Smooth muscle cell (in vitro differentiated cells): Measurements from ENCODE around the gene MCEMP1. TPM values are rescaled to one million over a fixed set of nuclear protein-coding genes. Genes with fewer than 3 reads are reported as not detected.

Experiments
- DNase-seq: peaks from one replicate; lab custom pipeline; 2025; ENCODE audit not compliant: unreplicated experiment; lab: John Stamatoyannopoulos, UW
- H2AFZ ChIP-seq: fragments of 200-600 bp; sonication (generic); 2 replicates; pipeline ENCODE4 v1.6.0; 2016; ENCODE audit warnings: antibody characterized with exemption, low read depth, mild to moderate bottlenecking
- H3F3A ChIP-seq: fragments of 200-600 bp; sonication (generic); 2 replicates; pipeline ENCODE4 v1.6.0; 2017; ENCODE audit warnings: antibody characterized with exemption, low read depth
- H3K27ac ChIP-seq: fragments of 200-600 bp; sonication (generic); 2 replicates; pipeline ENCODE4 v1.5.1; 2016; ENCODE audit warnings: low read depth, mild to moderate bottlenecking
- H3K27me3 ChIP-seq: fragments of 200-600 bp; sonication (generic); 2 replicates; pipeline ENCODE4 v1.6.1; 2016; ENCODE audit warnings: low read depth, mild to moderate bottlenecking
- H3K36me3 ChIP-seq: fragments of 200-600 bp; sonication (generic); 2 replicates; pipeline ENCODE4 v1.5.1; 2016; ENCODE audit warnings: low read depth
- H3K4me1 ChIP-seq: fragments of 200-600 bp; sonication (generic); 2 replicates; pipeline ENCODE4 v1.5.1; 2016; ENCODE audit warnings: low read depth
- H3K4me2 ChIP-seq: fragments of 200-600 bp; sonication (generic); 2 replicates; pipeline ENCODE4 v1.6.0; 2016; ENCODE audit warnings: mild to moderate bottlenecking
- H3K4me3 ChIP-seq: fragments of 200-600 bp; sonication (generic); 2 replicates; pipeline ENCODE4 v1.5.1; 2016; ENCODE audit warnings: mild to moderate bottlenecking
- H3K79me2 ChIP-seq: fragments of 200-600 bp; sonication (generic); 2 replicates; pipeline ENCODE4 v1.6.0; 2016; ENCODE audit warnings: low read depth, mild to moderate bottlenecking
- H3K9ac ChIP-seq: fragments of 200-600 bp; sonication (generic); 2 replicates; pipeline ENCODE4 v1.6.0; 2016; ENCODE audit warnings: low read depth
- H3K9me3 ChIP-seq: fragments of 200-600 bp; sonication (generic); replicated peaks from 2 replicates; pipeline ENCODE4 v1.5.1; 2016; ENCODE audit warnings: low read depth
- H4K20me1 ChIP-seq: fragments of 200-600 bp; sonication (generic); 2 replicates; pipeline ENCODE4 v1.6.0; 2016; ENCODE audit warnings: low read depth
- WGBS: methylation state at CpG from one replicate; pipeline ENCODE4 v1.1.7; 2016; ENCODE audit warnings: low lambda C conversion rate; 5-methylcytosine and 5-hydroxymethylcytosine counted together
- polyA plus RNA-seq: library from polyadenylated mRNA; unstranded; fragments of >200 nt; fragmentation: Nextera tagmentation; extraction: Ambion mirVana; gene quantifications from 2 replicates; pipeline ENCODE4 v1.2.1, GENCODE V29; 2016
- total RNA-seq: library from RNA; depleted of rRNA; stranded (reverse); fragments of >200 nt; gene quantifications from 2 replicates; pipeline ENCODE4 v1.2.3, GENCODE V29; 2014
- TF ChIP-seq, protein P1 (sequence below): fragments of 200-600 bp; sonication (generic); IDR thresholded peaks from 2 replicates; pipeline ENCODE4 v1.5.1; 2017; ENCODE audit warnings: borderline replicate concordance, mild to moderate bottlenecking, antibody characterized with exemption; ENCODE audit not compliant: insufficient read depth, poor library complexity, severe bottlenecking

The MCEMP1 gene
- total and polyA plus RNA-seq, 2 experiments from 2014 or later, result not detected

DNA sequence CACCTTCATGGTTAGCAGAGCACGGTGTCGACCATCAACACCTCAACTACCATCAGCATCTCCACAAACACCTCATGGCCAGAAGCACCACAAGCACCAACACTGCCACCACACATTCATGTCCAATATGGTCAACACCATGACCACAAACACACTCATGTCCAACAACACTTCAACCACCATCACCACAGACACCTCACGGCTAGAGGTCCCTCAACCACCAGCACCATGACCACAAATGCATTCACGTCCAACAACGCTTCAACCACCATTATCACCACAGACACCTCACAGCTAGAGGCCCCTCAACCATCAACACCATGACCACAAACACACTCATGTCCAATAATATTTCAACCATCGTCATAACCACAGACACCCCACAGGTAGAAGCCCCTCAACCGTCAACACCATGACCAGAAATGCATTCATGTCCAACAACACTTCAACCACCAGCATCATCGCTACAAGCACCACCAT is 13.9 kb downstream of the MCEMP1 start:
- no peaks in the 10 kb centered on the region for H3K4me1 ChIP-seq
- no peak overlapping the region for H2AFZ ChIP-seq
- H3F3A ChIP-seq, result no peaks in the 10 kb centered on the region
- H3K27me3 ChIP-seq, result no peaks in the 10 kb centered on the region
- no peaks in the 10 kb centered on the region for H3K9me3 ChIP-seq
- no peak overlapping the region for H3K4me2 ChIP-seq
- H4K20me1 ChIP-seq, result peaks cover 1% of the 10 kb centered on the region
- no peak overlapping the region for H3K4me3 ChIP-seq
- H3K36me3 ChIP-seq, result no peaks in the 10 kb centered on the region
- H3K27ac ChIP-seq, result no peak overlapping the region
- WGBS, result 96% methylated on average over 8 of the region's 8 CpGs
- H3K9ac ChIP-seq, result no peak overlapping the region
- H3K79me2 ChIP-seq, result no peaks in the 10 kb centered on the region
- TF ChIP-seq, protein P1, sequence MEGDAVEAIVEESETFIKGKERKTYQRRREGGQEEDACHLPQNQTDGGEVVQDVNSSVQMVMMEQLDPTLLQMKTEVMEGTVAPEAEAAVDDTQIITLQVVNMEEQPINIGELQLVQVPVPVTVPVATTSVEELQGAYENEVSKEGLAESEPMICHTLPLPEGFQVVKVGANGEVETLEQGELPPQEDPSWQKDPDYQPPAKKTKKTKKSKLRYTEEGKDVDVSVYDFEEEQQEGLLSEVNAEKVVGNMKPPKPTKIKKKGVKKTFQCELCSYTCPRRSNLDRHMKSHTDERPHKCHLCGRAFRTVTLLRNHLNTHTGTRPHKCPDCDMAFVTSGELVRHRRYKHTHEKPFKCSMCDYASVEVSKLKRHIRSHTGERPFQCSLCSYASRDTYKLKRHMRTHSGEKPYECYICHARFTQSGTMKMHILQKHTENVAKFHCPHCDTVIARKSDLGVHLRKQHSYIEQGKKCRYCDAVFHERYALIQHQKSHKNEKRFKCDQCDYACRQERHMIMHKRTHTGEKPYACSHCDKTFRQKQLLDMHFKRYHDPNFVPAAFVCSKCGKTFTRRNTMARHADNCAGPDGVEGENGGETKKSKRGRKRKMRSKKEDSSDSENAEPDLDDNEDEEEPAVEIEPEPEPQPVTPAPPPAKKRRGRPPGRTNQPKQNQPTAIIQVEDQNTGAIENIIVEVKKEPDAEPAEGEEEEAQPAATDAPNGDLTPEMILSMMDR, result no peak
- no peak for DNase-seq

DNA sequence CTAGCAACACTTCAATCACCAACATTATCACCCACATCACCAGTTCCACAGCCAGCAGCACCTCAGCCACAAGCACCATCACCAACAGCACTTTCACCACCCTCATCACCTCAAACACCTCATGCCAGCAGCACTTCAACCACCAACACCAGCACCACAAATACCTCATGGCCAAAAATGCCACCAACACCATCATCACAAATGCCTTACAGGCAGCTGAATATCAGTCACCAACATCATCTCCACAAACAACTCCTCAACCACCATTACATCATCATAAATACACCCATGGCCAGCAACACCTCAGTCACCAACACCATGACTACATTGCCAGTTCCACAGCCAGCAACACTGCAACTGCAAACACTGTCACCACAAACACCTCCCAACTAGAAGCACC is 14.6 kb downstream of the MCEMP1 start:
- Histone ChIP-seq H3K36me3 (no peaks in the 10 kb centered on the region), H3K79me2 (no peaks in the 10 kb centered on the region), H4K20me1 (no peaks in the 10 kb centered on the region), H3F3A (no peaks in the 10 kb centered on the region), H2AFZ (no peak overlapping the region), H3K27me3 (no peaks in the 10 kb centered on the region), H3K9ac (no peak overlapping the region), H3K27ac (no peak overlapping the region), H3K4me3 (no peak overlapping the region), H3K4me2 (no peak overlapping the region), H3K9me3 (no peaks in the 10 kb centered on the region), H3K4me1 (no peaks in the 10 kb centered on the region)
- TF ChIP-seq, protein P1, result no peak
- no peak for DNase-seq

DNA sequence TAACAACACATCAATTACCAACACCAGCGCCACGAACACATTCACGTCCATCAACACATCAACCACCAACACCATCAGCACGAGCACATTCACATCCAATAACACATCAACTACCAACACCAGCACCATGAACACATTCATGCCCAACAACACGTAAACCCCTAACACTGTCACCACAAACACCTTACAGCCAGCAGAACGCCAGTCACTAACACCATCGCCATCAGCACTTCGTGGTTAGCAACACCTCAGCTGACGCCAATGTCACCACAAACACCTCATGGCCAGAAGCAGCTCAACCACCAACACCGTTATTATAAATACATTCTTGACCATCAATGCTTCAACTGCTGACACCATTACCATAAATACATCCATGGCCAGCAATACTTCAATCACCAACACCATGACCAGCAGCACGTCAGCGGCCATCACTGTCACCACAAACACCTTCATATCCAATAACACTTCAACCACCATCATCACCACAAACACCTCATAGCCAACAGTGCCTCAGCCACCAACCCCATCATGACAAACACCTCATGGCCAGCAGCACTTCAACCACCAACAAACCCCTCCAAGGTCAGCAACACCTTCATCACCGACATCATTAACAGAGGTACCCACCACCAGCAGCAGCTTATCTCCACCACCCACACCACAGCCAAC is 15.7 kb downstream of the MCEMP1 start:
- Histone ChIP-seq H3K27ac (no peak overlapping the region), H2AFZ (no peak overlapping the region), H3K36me3 (no peaks in the 10 kb centered on the region), H3K27me3 (peaks cover 3% of the 10 kb centered on the region), H3K4me3 (no peak overlapping the region), H3K9ac (no peak overlapping the region), H3F3A (no peaks in the 10 kb centered on the region), H3K79me2 (no peaks in the 10 kb centered on the region), H3K9me3 (no peaks in the 10 kb centered on the region), H4K20me1 (no peaks in the 10 kb centered on the region), H3K4me2 (no peak overlapping the region), H3K4me1 (no peaks in the 10 kb centered on the region)
- no peak for DNase-seq
- WGBS, result 91% methylated on average over 13 of the region's 13 CpGs
- TF ChIP-seq, protein P1, result no peak

DNA sequence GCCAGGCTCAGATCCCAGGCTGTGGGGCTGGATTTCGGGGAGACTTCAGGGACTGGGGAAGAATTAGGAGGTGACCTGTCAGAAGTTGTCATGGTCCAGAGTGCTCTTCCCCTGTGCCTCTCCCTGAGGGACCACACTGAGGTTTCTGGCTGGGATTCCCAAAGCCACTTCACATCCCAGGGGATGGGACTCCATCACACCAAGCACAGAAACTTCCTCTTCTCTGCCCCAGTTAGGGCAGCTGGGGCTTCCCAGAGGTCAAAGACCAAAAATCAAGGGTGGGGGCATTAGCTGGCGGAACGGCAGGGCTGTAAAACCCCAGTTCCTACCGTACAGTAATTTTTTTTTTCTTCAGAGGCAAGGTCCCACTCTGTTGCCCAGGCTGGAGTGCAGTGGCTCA is 17.6 kb downstream of the MCEMP1 start:
- Histone ChIP-seq H3K36me3 (no peaks in the 10 kb centered on the region), H3K9me3 (no peaks in the 10 kb centered on the region), H3K27ac (no peak overlapping the region), H3K79me2 (no peaks in the 10 kb centered on the region), H4K20me1 (no peaks in the 10 kb centered on the region), H3K9ac (no peak overlapping the region), H3K4me3 (no peak overlapping the region), H3K4me2 (no peak overlapping the region), H3F3A (no peaks in the 10 kb centered on the region), H3K27me3 (peaks cover 12% of the 10 kb centered on the region), H3K4me1 (no peaks in the 10 kb centered on the region), H2AFZ (no peak overlapping the region)
- WGBS, result 77% methylated on average over 4 of the region's 4 CpGs
- TF ChIP-seq, protein P1, result no peak
- DNase-seq, result no peak
